Mesothelial cell of epicardium (in vitro differentiated cells): Measurements from ENCODE around the gene SEMA3A. TPM values are rescaled to one million over a fixed set of nuclear protein-coding genes. Genes with fewer than 3 reads are reported as not detected.
"Not testable (repeated sequence)": the region's sequence is repeated elsewhere in the genome, so short reads cannot be mapped to it uniquely, and the experiment has no call there.

Source experiments
- DNase-seq, 2 experiments: peaks; one replicate each; pipeline ENCODE4 v3.0.0; 2021; ENCODE audit warnings: low spot score in 2 of 2; ENCODE audit not compliant: unreplicated experiment in 2 of 2
- H3K27ac Mint-ChIP-seq: 2 replicates; pipeline ENCODE4 v1.8.0; 2021; ENCODE audit warnings: mixed read lengths
- H3K27me3 Mint-ChIP-seq: 2 replicates; pipeline ENCODE4 v1.8.0; 2021; ENCODE audit warnings: low read depth, mixed read lengths
- H3K36me3 Mint-ChIP-seq: 2 replicates; pipeline ENCODE4 v1.8.0; 2021; ENCODE audit warnings: mixed read lengths
- H3K4me1 Mint-ChIP-seq: 2 replicates; pipeline ENCODE4 v1.8.0; 2021; ENCODE audit warnings: mixed read lengths
- H3K4me3 Mint-ChIP-seq: 2 replicates; pipeline ENCODE4 v1.8.0; 2021; ENCODE audit warnings: mild to moderate bottlenecking, moderate library complexity, mixed read lengths
- H3K9me3 Mint-ChIP-seq: 2 replicates; pipeline ENCODE4 v1.8.0; 2021; ENCODE audit warnings: mixed read lengths
- CTCF ChIP-seq: fragments of 200-600 bp; sonication (generic); IDR thresholded peaks from one replicate; pipeline ENCODE4 v1.5.0; 2021; ENCODE audit warnings: antibody characterized with exemption; ENCODE audit not compliant: unreplicated experiment
- total RNA-seq: library from RNA; stranded (reverse); gene quantifications from 3 replicates; pipeline ENCODE4 v1.2.1, GENCODE V29; 2021

Gene SEMA3A
- total RNA-seq, 1 donor from 2014 or later = 44.4 TPM

- no peak overlapping the region for H3K4me3 Mint-ChIP-seq
- peaks cover 38% of the 10 kb centered on the region for H3K4me1 Mint-ChIP-seq
- DNase-seq = no peak
- peak overlapping the region; percentile 85 for H3K27ac Mint-ChIP-seq
- peaks cover 1% of the 10 kb centered on the region for H3K36me3 Mint-ChIP-seq
- no peaks in the 10 kb centered on the region for H3K27me3 Mint-ChIP-seq
- TF ChIP-seq CTCF = no peak
- H3K9me3 Mint-ChIP-seq = no peaks in the 10 kb centered on the region
These were observed 39.4 kb downstream of the SEMA3A start for GRCh38 chr7:84154991-84155781.

GRCh38 chr7:84152995-84153394 lies 41.6 kb downstream of the SEMA3A start:
- no peak for TF ChIP-seq CTCF
- peak overlapping the region; percentile 11 for H3K27ac Mint-ChIP-seq
- H3K4me3 Mint-ChIP-seq = no peak overlapping the region
- no peaks in the 10 kb centered on the region for H3K27me3 Mint-ChIP-seq
- peaks cover 49% of the 10 kb centered on the region for H3K4me1 Mint-ChIP-seq
- peaks cover 1% of the 10 kb centered on the region for H3K36me3 Mint-ChIP-seq
- H3K9me3 Mint-ChIP-seq = no peaks in the 10 kb centered on the region
- DNase-seq = no peak

GRCh38 chr7:84150370-84150769 lies 44.2 kb downstream of the SEMA3A start:
- not testable (repeated sequence) for H3K9me3 Mint-ChIP-seq, H3K27me3 Mint-ChIP-seq, H3K36me3 Mint-ChIP-seq
- peak overlapping the region; percentile 97 for H3K4me3 Mint-ChIP-seq
- peaks cover 56% of the 10 kb centered on the region for H3K4me1 Mint-ChIP-seq
- peak in 1 of 2 experiments; percentile 65 for DNase-seq
- H3K27ac Mint-ChIP-seq = peak overlapping the region; percentile 98

- H3K27ac Mint-ChIP-seq = peak overlapping the region; percentile 98
- H3K36me3 Mint-ChIP-seq = peaks cover 1% of the 10 kb centered on the region
- TF ChIP-seq CTCF = no peak
- H3K4me3 Mint-ChIP-seq = peak overlapping the region; percentile 97
- no peak for DNase-seq
- H3K4me1 Mint-ChIP-seq = peaks cover 58% of the 10 kb centered on the region
- H3K9me3 Mint-ChIP-seq = no peaks in the 10 kb centered on the region
- H3K27me3 Mint-ChIP-seq = no peaks in the 10 kb centered on the region
These were observed 45.0 kb downstream of the SEMA3A start for GRCh38 chr7:84149573-84149972.

- Mint-ChIP-seq H3K27ac (peak overlapping the region; percentile 84), H3K27me3 (no peaks in the 10 kb centered on the region), H3K4me1 (peaks cover 68% of the 10 kb centered on the region), H3K36me3 (peaks cover 5% of the 10 kb centered on the region), H3K4me3 (peak overlapping the region; percentile 30), H3K9me3 (peaks cover 7% of the 10 kb centered on the region)
- TF ChIP-seq CTCF = no peak
- no peak for DNase-seq
These were observed 48.7 kb downstream of the SEMA3A start for GRCh38 chr7:84145892-84146291.

- peaks cover 5% of the 10 kb centered on the region for H3K36me3 Mint-ChIP-seq
- no peaks in the 10 kb centered on the region for H3K27me3 Mint-ChIP-seq
- peaks cover 7% of the 10 kb centered on the region for H3K9me3 Mint-ChIP-seq
- no peak overlapping the region for H3K4me3 Mint-ChIP-seq
- TF ChIP-seq CTCF = no peak
- H3K4me1 Mint-ChIP-seq = peaks cover 68% of the 10 kb centered on the region
- peak overlapping the region; percentile 83 for H3K27ac Mint-ChIP-seq
- no peak for DNase-seq
These were observed 49.7 kb downstream of the SEMA3A start for GRCh38 chr7:84144935-84145334.
